ENCODE data around the gene ZCWPW1.
"Not testable (repeated sequence)": the region's sequence is repeated elsewhere in the genome, so short reads cannot be mapped to it uniquely, and the experiment has no call there.

ZCWPW1 gene

DNA sequence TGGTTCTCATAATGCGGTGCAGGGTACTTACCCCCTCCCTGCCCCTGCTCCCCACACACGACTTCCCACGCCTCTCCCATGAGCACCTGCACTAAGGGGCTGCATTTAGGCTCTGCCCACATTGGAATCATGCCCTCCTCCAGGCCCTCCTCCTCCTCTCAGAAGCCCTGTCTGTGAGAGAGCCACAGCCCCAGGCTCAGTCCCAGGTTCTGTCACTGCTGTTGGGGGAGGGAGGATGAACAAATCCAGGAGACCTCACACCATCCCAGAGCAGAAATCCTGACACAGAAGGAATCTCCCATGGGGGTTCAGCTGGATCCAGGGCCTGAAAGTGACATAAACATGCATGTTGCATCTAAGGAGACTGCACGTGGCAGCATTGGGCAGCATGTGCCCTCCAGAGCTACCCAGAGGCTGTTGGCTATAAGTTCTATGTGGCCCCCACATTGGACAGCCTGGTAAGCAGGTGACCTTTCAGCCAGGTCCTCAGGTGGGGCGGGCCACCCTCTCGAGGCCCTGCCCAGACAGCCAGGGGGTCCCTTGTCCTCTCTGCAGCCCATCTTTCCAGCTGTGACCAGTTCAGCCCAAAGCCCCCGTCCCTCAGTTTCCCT lies 56.8 kb downstream of the ZCWPW1 start:
- no peak overlapping the region for H3K27ac ChIP-seq (ENCODE audit: low read length)
- H3K9me3 ChIP-seq (ENCODE audit: control insufficient read depth in 2 of 2, low read length in 2 of 2) = no peaks in the 10 kb centered on the region
- peaks cover 3 to 7% of the 10 kb centered on the region in 2 donors for H3K36me3 ChIP-seq (ENCODE audit: control insufficient read depth in 2 of 2, insufficient read depth in 2 of 2, low read length in 2 of 2)
- no peaks in the 10 kb centered on the region for H3K27me3 ChIP-seq (ENCODE audit: control insufficient read depth in 1 of 2, insufficient read depth in 2 of 2, low read length in 2 of 2)
- peaks cover 6% of the 10 kb centered on the region for H3K4me1 ChIP-seq (ENCODE audit: control insufficient read depth, insufficient read depth, low read length)
- no peak overlapping the region for H3K9ac ChIP-seq (ENCODE audit: low read length in 2 of 2)
- H3K4me3 ChIP-seq (ENCODE audit: low read length in 2 of 2) = no peak overlapping the region

DNA sequence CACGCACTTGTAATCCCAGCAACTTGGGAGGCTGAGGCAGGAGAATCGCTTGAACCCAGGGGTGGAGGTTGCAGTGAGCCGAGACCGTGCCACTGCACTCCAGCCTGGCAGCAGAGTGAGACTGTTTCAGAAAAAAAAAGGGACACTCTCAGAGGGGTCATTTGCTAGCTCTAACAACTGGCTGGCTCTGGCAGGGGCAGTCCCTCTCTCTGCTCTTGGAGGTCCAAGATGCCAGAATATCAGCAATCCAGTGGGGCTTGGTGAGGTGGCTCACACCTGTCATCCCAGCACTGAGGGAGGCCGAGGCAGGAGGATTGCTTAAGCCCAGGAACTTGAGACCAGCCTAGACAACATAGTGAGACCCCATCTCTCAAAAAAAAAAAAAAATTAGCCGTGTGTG lies 57.8 kb downstream of the ZCWPW1 start:
- Histone ChIP-seq H3K27ac (ENCODE audit: low read length) (no peak overlapping the region), H3K4me1 (ENCODE audit: control insufficient read depth, insufficient read depth, low read length) (peaks cover 6% of the 10 kb centered on the region), H3K27me3 (ENCODE audit: control insufficient read depth in 1 of 2, insufficient read depth in 2 of 2, low read length in 2 of 2) (no peaks in the 10 kb centered on the region), H3K4me3 (ENCODE audit: low read length in 2 of 2) (no peak overlapping the region), H3K36me3 (ENCODE audit: control insufficient read depth in 2 of 2, insufficient read depth in 2 of 2, low read length in 2 of 2) (peaks cover 3 to 7% of the 10 kb centered on the region in 2 donors), H3K9ac (ENCODE audit: low read length in 2 of 2) (no peak overlapping the region), H3K9me3 (ENCODE audit: control insufficient read depth in 2 of 2, low read length in 2 of 2) (no peaks in the 10 kb centered on the region)

DNA sequence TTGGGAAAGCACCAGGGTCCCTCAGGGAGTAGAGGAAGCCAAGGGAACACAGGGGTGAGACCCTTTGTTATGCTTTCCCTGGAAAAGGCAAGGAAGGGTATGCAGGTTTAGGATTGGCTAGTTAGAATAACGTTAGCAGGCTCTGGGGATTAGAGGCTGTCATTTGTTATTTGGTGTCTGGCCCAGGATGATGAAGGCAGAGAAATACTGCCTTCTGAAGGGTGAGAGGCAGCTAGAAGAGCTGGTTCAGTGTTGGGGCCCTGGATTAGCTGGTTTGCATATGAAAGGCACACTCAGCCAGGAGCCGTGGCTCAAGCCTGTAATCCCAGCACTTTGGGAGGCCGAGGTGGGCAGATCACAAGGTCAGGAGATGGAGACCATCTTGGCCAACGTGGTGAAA lies 58.2 kb downstream of the ZCWPW1 start:
- peaks cover 3 to 7% of the 10 kb centered on the region in 2 donors for H3K36me3 ChIP-seq (ENCODE audit: control insufficient read depth in 2 of 2, insufficient read depth in 2 of 2, low read length in 2 of 2)
- peaks cover 6% of the 10 kb centered on the region for H3K4me1 ChIP-seq (ENCODE audit: control insufficient read depth, insufficient read depth, low read length)
- no peak overlapping the region for H3K27ac ChIP-seq (ENCODE audit: low read length)
- H3K4me3 ChIP-seq (ENCODE audit: low read length in 2 of 2) = no peak overlapping the region
- H3K9me3 ChIP-seq (ENCODE audit: control insufficient read depth in 2 of 2, low read length in 2 of 2) = no peaks in the 10 kb centered on the region
- H3K9ac ChIP-seq (ENCODE audit: low read length in 2 of 2) = no peak overlapping the region
- no peaks in the 10 kb centered on the region for H3K27me3 ChIP-seq (ENCODE audit: control insufficient read depth in 1 of 2, insufficient read depth in 2 of 2, low read length in 2 of 2)

DNA sequence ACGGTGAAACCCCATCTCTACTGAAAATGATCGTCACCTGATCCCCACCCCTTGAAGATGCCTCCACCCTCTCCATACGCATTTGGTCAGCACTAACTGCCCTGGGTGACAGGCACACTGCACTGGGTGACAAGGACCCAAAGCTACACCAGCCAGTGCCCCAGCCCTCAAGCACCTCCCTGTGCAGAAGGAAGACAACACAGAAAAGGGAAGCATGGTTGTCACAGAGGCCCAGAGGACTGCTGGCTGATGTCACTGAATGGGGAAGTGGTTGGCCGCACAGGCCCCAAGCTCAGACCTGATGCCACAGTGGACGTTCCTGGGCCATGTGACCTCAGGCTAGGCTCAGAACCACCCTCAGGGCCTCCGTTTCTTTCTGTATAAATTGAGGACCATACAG lies 59.4 kb downstream of the ZCWPW1 start:
- Histone ChIP-seq H3K4me3 (ENCODE audit: low read length in 2 of 2) (no peak overlapping the region), H3K9ac (ENCODE audit: low read length in 2 of 2) (no peak overlapping the region), H3K9me3 (ENCODE audit: control insufficient read depth in 2 of 2, low read length in 2 of 2) (no peaks in the 10 kb centered on the region), H3K27ac (ENCODE audit: low read length) (no peak overlapping the region), H3K4me1 (ENCODE audit: control insufficient read depth, insufficient read depth, low read length) (peaks cover 6% of the 10 kb centered on the region), H3K27me3 (ENCODE audit: control insufficient read depth in 1 of 2, insufficient read depth in 2 of 2, low read length in 2 of 2) (no peaks in the 10 kb centered on the region), H3K36me3 (ENCODE audit: control insufficient read depth in 2 of 2, insufficient read depth in 2 of 2, low read length in 2 of 2) (peaks cover 7 to 9% of the 10 kb centered on the region in 2 donors)

DNA sequence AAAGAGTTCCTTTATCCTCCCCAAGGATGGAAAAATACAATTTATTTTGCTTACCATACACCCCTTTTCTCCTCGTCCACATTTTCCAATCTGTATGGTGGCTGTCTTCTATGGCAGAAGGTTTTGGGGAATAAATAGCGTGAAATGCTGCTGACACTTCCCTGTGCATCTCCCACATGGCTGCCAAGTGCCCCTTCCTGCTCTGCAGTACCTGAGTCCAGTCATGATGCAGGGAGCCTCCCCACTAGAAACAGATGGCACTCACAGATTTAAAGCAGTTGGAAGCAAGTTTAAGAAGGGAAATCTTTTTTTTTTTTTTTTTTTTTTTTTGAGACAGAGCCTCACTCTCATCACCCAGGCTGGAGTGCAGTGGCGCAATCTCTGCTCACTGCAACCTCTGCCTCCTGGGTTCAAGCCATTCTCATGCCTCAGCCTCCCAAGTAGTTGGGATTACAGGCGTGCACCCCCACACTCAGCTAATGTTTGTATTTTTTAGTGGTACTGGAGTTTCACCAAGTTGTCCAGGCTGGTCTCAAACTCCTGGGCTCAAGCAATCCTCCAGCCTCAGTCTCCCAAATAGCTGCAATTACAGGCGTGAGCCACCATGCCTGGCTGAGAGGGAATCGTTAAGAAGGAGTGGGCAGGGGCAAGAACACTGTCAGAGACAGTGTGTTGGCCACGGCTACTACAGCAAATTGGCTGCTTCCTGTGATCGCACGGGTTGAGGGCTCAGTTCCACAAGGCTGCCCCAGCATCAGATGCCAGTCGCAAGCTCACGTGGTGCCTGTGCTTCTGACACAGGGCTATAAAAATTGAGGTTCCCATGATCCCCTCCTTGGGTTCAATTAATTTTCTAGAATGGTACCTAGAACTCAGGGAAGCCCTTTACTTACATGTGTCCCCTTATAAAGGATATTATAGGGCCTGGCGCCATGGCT lies 60.6 kb downstream of the ZCWPW1 start:
- H3K9ac ChIP-seq (ENCODE audit: low read length in 2 of 2) = no peak overlapping the region
- peaks cover 6% of the 10 kb centered on the region for H3K4me1 ChIP-seq (ENCODE audit: control insufficient read depth, insufficient read depth, low read length)
- H3K9me3 ChIP-seq (ENCODE audit: control insufficient read depth in 2 of 2, low read length in 2 of 2) = no peaks in the 10 kb centered on the region
- no peak overlapping the region for H3K4me3 ChIP-seq (ENCODE audit: low read length in 2 of 2)
- H3K27ac ChIP-seq (ENCODE audit: low read length) = no peak overlapping the region
- peaks cover 9 to 15% of the 10 kb centered on the region in 2 donors for H3K36me3 ChIP-seq (ENCODE audit: control insufficient read depth in 2 of 2, insufficient read depth in 2 of 2, low read length in 2 of 2)
- H3K27me3 ChIP-seq (ENCODE audit: control insufficient read depth in 1 of 2, insufficient read depth in 2 of 2, low read length in 2 of 2) = no peaks in the 10 kb centered on the region

DNA sequence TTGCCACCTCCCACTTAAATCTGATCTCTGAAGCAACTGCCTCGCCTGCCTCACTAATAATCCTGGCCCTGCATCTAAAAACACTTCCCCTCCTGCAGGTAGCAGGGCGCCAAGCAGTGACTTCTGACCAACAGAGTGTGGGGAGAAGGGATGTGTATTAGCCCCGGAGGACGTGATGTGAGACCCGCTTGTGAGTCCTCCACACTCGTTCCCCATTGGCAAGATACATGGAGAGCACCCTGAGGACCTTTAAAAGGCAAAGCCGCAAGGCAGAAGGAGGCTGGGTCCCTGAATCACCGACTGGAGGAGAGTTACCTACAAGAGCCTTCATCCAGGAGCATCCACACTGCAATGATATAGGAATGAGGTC lies 61.3 kb downstream of the ZCWPW1 start:
- no peaks in the 10 kb centered on the region for H3K27me3 ChIP-seq (ENCODE audit: control insufficient read depth in 1 of 2, insufficient read depth in 2 of 2, low read length in 2 of 2)
- no peak overlapping the region for H3K9ac ChIP-seq (ENCODE audit: low read length in 2 of 2)
- peaks cover under 1% of the 10 kb centered on the region for H3K4me1 ChIP-seq (ENCODE audit: control insufficient read depth, insufficient read depth, low read length)
- no peaks in the 10 kb centered on the region for H3K9me3 ChIP-seq (ENCODE audit: control insufficient read depth in 2 of 2, low read length in 2 of 2)
- H3K36me3 ChIP-seq (ENCODE audit: control insufficient read depth in 2 of 2, insufficient read depth in 2 of 2, low read length in 2 of 2) = peaks cover 10 to 18% of the 10 kb centered on the region in 2 donors
- H3K4me3 ChIP-seq (ENCODE audit: low read length in 2 of 2) = no peak overlapping the region
- no peak overlapping the region for H3K27ac ChIP-seq (ENCODE audit: low read length)

DNA sequence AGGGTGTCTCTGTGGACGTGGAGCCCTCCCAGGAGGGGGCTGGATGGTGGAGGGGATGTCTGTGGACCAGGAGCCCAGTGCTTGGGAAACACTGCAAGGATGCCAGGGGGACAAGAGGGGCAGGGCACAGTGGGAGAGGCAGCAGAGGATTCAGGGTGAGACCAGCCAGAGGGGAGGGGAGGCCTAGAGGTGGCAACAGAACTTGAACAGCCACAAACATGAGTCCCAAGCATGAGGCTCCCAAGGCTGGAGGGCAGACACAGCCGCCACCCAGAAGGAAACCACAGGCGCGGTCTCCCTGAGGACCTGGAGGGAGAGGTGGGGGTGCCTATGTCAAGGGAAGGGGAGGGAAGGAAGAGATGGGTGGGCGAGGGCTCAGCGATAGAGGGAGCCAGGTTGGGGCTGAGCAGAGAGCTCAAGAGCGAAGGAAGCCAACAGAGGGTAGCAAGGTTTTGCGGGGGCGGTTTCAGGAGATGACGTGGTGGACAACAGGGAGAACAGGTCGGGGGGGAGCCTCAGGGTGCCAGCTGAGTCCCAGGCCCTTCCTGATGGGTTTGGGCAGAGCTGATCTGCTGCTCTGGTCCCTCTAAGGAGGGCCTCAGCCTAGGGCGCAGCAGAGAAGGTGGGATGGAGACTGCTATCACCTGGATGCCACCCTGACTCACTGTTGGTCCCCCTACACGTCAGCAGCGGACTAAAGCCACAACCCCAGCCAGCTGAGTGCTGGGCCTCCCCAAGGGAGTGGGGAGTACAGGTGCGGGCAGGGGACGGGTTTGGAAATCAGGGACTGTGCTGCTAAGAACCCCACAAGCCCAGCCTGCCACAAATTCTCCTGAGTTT lies 61.9 kb downstream of the ZCWPW1 start:
- Histone ChIP-seq H3K9ac (ENCODE audit: low read length in 2 of 2) (no peak overlapping the region), H3K27ac (ENCODE audit: low read length) (no peak overlapping the region), H3K27me3 (ENCODE audit: control insufficient read depth in 1 of 2, insufficient read depth in 2 of 2, low read length in 2 of 2) (no peaks in the 10 kb centered on the region), H3K36me3 (ENCODE audit: control insufficient read depth in 2 of 2, insufficient read depth in 2 of 2, low read length in 2 of 2) (peaks cover 14 to 22% of the 10 kb centered on the region in 2 donors), H3K4me3 (ENCODE audit: low read length in 2 of 2) (no peak overlapping the region), H3K4me1 (ENCODE audit: control insufficient read depth, insufficient read depth, low read length) (no peaks in the 10 kb centered on the region), H3K9me3 (ENCODE audit: control insufficient read depth in 2 of 2, low read length in 2 of 2) (no peaks in the 10 kb centered on the region)

DNA sequence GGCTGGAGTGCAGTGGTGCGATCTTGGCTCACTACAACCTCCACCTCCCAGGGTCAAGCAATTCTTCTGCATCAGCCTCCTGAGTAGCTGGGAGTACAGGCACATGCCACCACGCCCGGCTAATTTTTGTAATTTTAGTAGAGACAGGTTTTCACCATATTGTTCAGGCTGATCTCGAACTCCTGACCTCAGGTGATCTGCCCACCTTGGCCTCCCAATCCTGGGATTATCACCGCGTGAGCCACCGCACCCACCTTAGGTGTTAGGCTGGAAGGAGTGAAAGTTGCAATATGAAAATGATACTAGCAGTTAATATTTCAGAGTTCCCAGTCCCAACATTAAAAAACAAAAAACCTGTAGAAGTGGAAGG lies 62.5 kb downstream of the ZCWPW1 start:
- peaks cover 18 to 28% of the 10 kb centered on the region in 2 donors for H3K36me3 ChIP-seq (ENCODE audit: control insufficient read depth in 2 of 2, insufficient read depth in 2 of 2, low read length in 2 of 2)
- not testable (repeated sequence) for H3K27ac ChIP-seq (ENCODE audit: low read length); H3K4me3 ChIP-seq (ENCODE audit: low read length in 2 of 2); H3K4me1 ChIP-seq (ENCODE audit: control insufficient read depth, insufficient read depth, low read length); H3K9me3 ChIP-seq (ENCODE audit: control insufficient read depth in 2 of 2, low read length in 2 of 2); H3K27me3 ChIP-seq (ENCODE audit: control insufficient read depth in 1 of 2, insufficient read depth in 2 of 2, low read length in 2 of 2); H3K9ac ChIP-seq (ENCODE audit: low read length in 2 of 2)

DNA sequence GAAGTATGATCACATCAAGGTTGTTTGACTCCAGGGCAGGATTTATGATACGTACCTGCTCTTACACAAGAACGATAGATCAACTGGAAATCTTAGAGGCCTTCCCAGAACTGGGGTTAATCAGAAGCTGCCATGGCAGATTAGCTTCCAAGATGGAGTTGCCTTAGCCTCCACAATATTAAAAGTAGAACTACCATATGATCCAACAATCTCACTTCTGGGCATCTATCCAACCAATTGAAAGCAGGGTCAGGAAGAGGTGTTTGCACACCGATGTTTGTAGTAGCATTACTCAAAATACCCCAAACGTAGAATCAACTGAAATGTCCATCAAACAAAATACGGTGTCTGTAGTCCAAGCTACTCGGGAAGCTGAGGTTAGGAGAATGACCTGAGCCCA lies 64.0 kb downstream of the ZCWPW1 start:
- H3K9ac ChIP-seq (ENCODE audit: low read length in 2 of 2) = no peak overlapping the region
- H3K9me3 ChIP-seq (ENCODE audit: control insufficient read depth in 2 of 2, low read length in 2 of 2) = no peaks in the 10 kb centered on the region
- H3K4me3 ChIP-seq (ENCODE audit: low read length in 2 of 2) = no peak overlapping the region
- H3K4me1 ChIP-seq (ENCODE audit: control insufficient read depth, insufficient read depth, low read length) = no peaks in the 10 kb centered on the region
- no peak overlapping the region for H3K27ac ChIP-seq (ENCODE audit: low read length)
- H3K36me3 ChIP-seq (ENCODE audit: control insufficient read depth in 2 of 2, insufficient read depth in 2 of 2, low read length in 2 of 2) = peaks cover 24 to 40% of the 10 kb centered on the region in 2 donors
- no peaks in the 10 kb centered on the region for H3K27me3 ChIP-seq (ENCODE audit: control insufficient read depth in 1 of 2, insufficient read depth in 2 of 2, low read length in 2 of 2)

DNA sequence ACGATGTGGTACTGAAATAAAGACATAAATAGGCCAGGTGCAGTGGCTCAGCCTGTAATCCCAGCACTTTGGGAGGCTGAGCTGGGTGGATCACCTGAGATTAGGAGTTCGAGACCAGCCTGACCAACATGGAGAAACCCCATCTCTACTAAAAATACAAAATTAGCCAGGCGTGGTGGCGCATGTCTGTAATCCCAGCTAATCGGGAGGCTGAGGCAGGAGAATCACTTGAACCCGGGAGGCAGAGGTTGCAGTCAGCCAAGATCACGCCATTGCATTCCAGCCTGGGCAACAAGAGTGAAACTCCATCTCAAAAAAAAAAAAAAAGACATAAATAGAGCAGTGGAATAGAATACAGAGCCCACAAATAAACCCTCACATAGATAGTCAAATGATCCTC lies 64.7 kb downstream of the ZCWPW1 start:
- H3K9me3 ChIP-seq (ENCODE audit: control insufficient read depth in 2 of 2, low read length in 2 of 2); H3K4me3 ChIP-seq (ENCODE audit: low read length in 2 of 2); H3K27ac ChIP-seq (ENCODE audit: low read length); H3K4me1 ChIP-seq (ENCODE audit: control insufficient read depth, insufficient read depth, low read length); H3K9ac ChIP-seq (ENCODE audit: low read length in 2 of 2); H3K27me3 ChIP-seq (ENCODE audit: control insufficient read depth in 1 of 2, insufficient read depth in 2 of 2, low read length in 2 of 2): not testable (repeated sequence)
- peaks cover 30 to 47% of the 10 kb centered on the region in 2 donors for H3K36me3 ChIP-seq (ENCODE audit: control insufficient read depth in 2 of 2, insufficient read depth in 2 of 2, low read length in 2 of 2)

Data from stomach smooth muscle (tissue), 2 donors.